GM21576 (cell line): Measurements from ENCODE around the gene FBL.
A peak's percentile ranks its signal among the peaks of the same experiment; 100 is the strongest.

Experiments used
- ATAC-seq: cut with Tn5 transposase; IDR thresholded peaks from one replicate; pipeline ENCODE4 v1.9.1; 2021; ENCODE audit warnings: mild to moderate bottlenecking, moderate library complexity; ENCODE audit not compliant: unreplicated experiment

FBL gene

GRCh38 chr19:39843919-39844793, 2.0 kb downstream of the FBL start:
- no peak for ATAC-seq

- ATAC-seq, result no peak
Measured at GRCh38 chr19:39842693-39843435, 3.3 kb downstream of the FBL start.

- ATAC-seq, result no peak
Measured at GRCh38 chr19:39841041-39841440, 5.1 kb downstream of the FBL start.

GRCh38 chr19:39840492-39840891, 5.7 kb downstream of the FBL start:
- ATAC-seq, result no peak

- ATAC-seq, result no peak
Measured at GRCh38 chr19:39839678-39840327, 6.4 kb downstream of the FBL start.

GRCh38 chr19:39838569-39838968, 7.6 kb downstream of the FBL start:
- no peak for ATAC-seq

- ATAC-seq, result no peak
Measured at GRCh38 chr19:39837978-39838377, 8.2 kb downstream of the FBL start.

- ATAC-seq, result no peak
Measured at GRCh38 chr19:39834287-39834841, 11.8 kb downstream of the FBL start.

GRCh38 chr19:39833464-39834286, 12.5 kb downstream of the FBL start, which contains the start of gene DYRK1B:
DYRK1B (minus strand) TSS chr19:39834162; CDS start chr19:39831867, 2,295 bp downstream.
- peak; percentile 84 for ATAC-seq

- ATAC-seq, result no peak
Measured at GRCh38 chr19:39833160-39833463, 13.1 kb downstream of the FBL start.

GRCh38 chr19:39832341-39833083, 13.7 kb downstream of the FBL start:
- ATAC-seq, result no peak

GRCh38 chr19:39831679-39832078, 14.5 kb downstream of the FBL start:
- ATAC-seq, result no peak

- no peak for ATAC-seq
Measured at GRCh38 chr19:39830847-39831246, 15.3 kb downstream of the FBL start.

- ATAC-seq, result no peak
Measured at GRCh38 chr19:39830406-39830805, 15.8 kb downstream of the FBL start.

GRCh38 chr19:39829702-39830275, 16.4 kb downstream of the FBL start:
- ATAC-seq, result no peak

- ATAC-seq, result no peak
Measured at GRCh38 chr19:39828654-39829032, 17.5 kb downstream of the FBL start.

GRCh38 chr19:39828015-39828653, 18.0 kb downstream of the FBL start:
- no peak for ATAC-seq

GRCh38 chr19:39827216-39827615, 19.0 kb downstream of the FBL start:
- no peak for ATAC-seq

- ATAC-seq, result no peak
Measured at GRCh38 chr19:39826311-39826945, 19.8 kb downstream of the FBL start.
